ENCODE results near the gene XRN1.

GRCh38 chr3:142337994-142338393 lies 109.8 kb downstream of the XRN1 start:
- TF ChIP-seq CTCF (conservative IDR thresholded peaks at IDR 0.05; ENCODE audit: low read length) (no peak), EZH2phosphoT487 (IDR thresholded peaks at IDR 0.05; ENCODE audit: borderline replicate concordance) (no peak)

All from Loucy (cell line).